Subcutaneous abdominal adipose tissue (tissue), 5 donors: ENCODE measurements around the gene TPPP3.
A peak's percentile ranks its signal among the peaks of the same experiment; 100 is the strongest.

Source experiments
- H3K27ac ChIP-seq: one replicate; pipeline ENCODE4 v1.7.0; 2013; ENCODE audit warnings: low read depth, mild to moderate bottlenecking, inconsistent platforms, low read length, moderate library complexity
- H3K27me3 ChIP-seq, 5 donors: one replicate each; pipeline ENCODE4 v1.7.0; 2013; ENCODE audit warnings: low read length in 5 of 5, inconsistent platforms in 1 of 5; ENCODE audit not compliant: control insufficient read depth in 5 of 5, insufficient read depth in 4 of 5
- H3K36me3 ChIP-seq, 5 donors: one replicate each; pipeline ENCODE4 v1.7.0; 2013; ENCODE audit warnings: low read length in 5 of 5; ENCODE audit not compliant: control insufficient read depth in 5 of 5, insufficient read depth in 5 of 5
- H3K4me1 ChIP-seq, 5 donors: one replicate each; pipeline ENCODE4 v1.7.0; 2013; ENCODE audit warnings: low read length in 5 of 5, mild to moderate bottlenecking in 3 of 5, moderate library complexity in 1 of 5; ENCODE audit not compliant: control insufficient read depth in 5 of 5, insufficient read depth in 5 of 5
- H3K4me3 ChIP-seq, 5 donors: one replicate each; pipeline ENCODE4 v1.7.0; 2013; ENCODE audit warnings: low read length in 5 of 5, low read depth in 1 of 5
- H3K9ac ChIP-seq, 5 donors: one replicate each; pipeline ENCODE4 v1.7.0; 2013; ENCODE audit warnings: low read length in 5 of 5, mild to moderate bottlenecking in 4 of 5, moderate library complexity in 3 of 5
- H3K9me3 ChIP-seq, 5 donors: one replicate each; pipeline ENCODE4 v1.7.0; 2013; ENCODE audit warnings: low read length in 5 of 5; ENCODE audit not compliant: control insufficient read depth in 5 of 5
- donor health status: healthy.
- donor health status: healthy.
- donor health status: healthy.
- donor health status: healthy.
- donor health status: healthy.

The TPPP3 gene

GRCh38 chr16:67433131-67433719, 39.9 kb upstream of the TPPP3 start:
- H3K4me3 ChIP-seq, result no peak overlapping the region

GRCh38 chr16:67432506-67432890, 39.2 kb upstream of the TPPP3 start:
- H3K27me3 ChIP-seq, result peaks cover 5 to 18% (median 10%) of the 10 kb centered on the region in 5 donors
- H3K36me3 ChIP-seq, result peaks cover 0 to 17% (median 13%) of the 10 kb centered on the region in 5 donors
- no peaks in the 10 kb centered on the region for H3K9me3 ChIP-seq
- no peak overlapping the region for H3K27ac ChIP-seq
- H3K4me3 ChIP-seq, result no peak overlapping the region
- no peak overlapping the region for H3K9ac ChIP-seq
- peaks cover 1 to 30% (median 28%) of the 10 kb centered on the region in 5 donors for H3K4me1 ChIP-seq

More at GRCh38 chr16:67433131-67433719, 39.9 kb upstream of the TPPP3 start:
- Histone ChIP-seq H3K27ac (no peak overlapping the region), H3K9ac (no peak overlapping the region), H3K4me1 (peaks cover 1 to 24% (median 23%) of the 10 kb centered on the region in 5 donors), H3K36me3 (peaks cover 0 to 24% (median 21%) of the 10 kb centered on the region in 5 donors), H3K9me3 (no peaks in the 10 kb centered on the region), H3K27me3 (peaks cover 0 to 13% (median 5%) of the 10 kb centered on the region in 5 donors)

- H3K27ac ChIP-seq, result no peak overlapping the region
- peaks cover 0 to 11% (median 8%) of the 10 kb centered on the region in 5 donors for H3K36me3 ChIP-seq
- H3K9me3 ChIP-seq, result no peaks in the 10 kb centered on the region
- peak overlapping the region in 3 of 5 donors; percentile 21 to 41 (median 25) for H3K9ac ChIP-seq
- peaks cover 5 to 21% (median 10%) of the 10 kb centered on the region in 5 donors for H3K27me3 ChIP-seq
- H3K4me1 ChIP-seq, result peaks cover 1 to 34% (median 28%) of the 10 kb centered on the region in 5 donors
- H3K4me3 ChIP-seq, result peak overlapping the region; percentile 27 to 63 (median 48)
These were observed 38.6 kb upstream of the TPPP3 start for GRCh38 chr16:67431775-67432505.

GRCh38 chr16:67430977-67431774, 37.9 kb upstream of the TPPP3 start, which contains the start of gene HSD11B2:
Gene HSD11B2, plus strand, starts transcription at chr16:67431121. Its CDS starts 128 bp downstream, at chr16:67431249.
- H3K27me3 ChIP-seq, result peaks cover 5 to 25% (median 14%) of the 10 kb centered on the region in 5 donors
- H3K4me1 ChIP-seq, result peaks cover 1 to 38% (median 28%) of the 10 kb centered on the region in 5 donors
- peak within 1 kb of the TSS in 3 of 5 donors; percentile 21 to 41 (median 25) for H3K9ac ChIP-seq
- H3K27ac ChIP-seq, result no peak within 1 kb of the TSS
- H3K36me3 ChIP-seq, result peaks cover 0 to 5% (median 2%) of the 10 kb centered on the region in 5 donors
- H3K4me3 ChIP-seq, result peak within 1 kb of the TSS; percentile 27 to 63 (median 50)
- no peaks in the 10 kb centered on the region for H3K9me3 ChIP-seq

- peak overlapping the region in 4 of 5 donors; percentile 27 to 63 (median 44) for H3K4me3 ChIP-seq
- peaks cover 10 to 32% (median 20%) of the 10 kb centered on the region in 5 donors for H3K27me3 ChIP-seq
- no peak overlapping the region for H3K27ac ChIP-seq
- H3K4me1 ChIP-seq, result peaks cover 1 to 42% (median 31%) of the 10 kb centered on the region in 5 donors
- H3K9ac ChIP-seq, result peak overlapping the region in 1 of 5 donors; percentile 5
- peaks cover 0 to 2% (median under 1%) of the 10 kb centered on the region in 5 donors for H3K36me3 ChIP-seq
- no peaks in the 10 kb centered on the region for H3K9me3 ChIP-seq
These were observed 37.2 kb upstream of the TPPP3 start for GRCh38 chr16:67430504-67430976.

- Histone ChIP-seq H3K4me1 (peaks cover 1 to 42% (median 27%) of the 10 kb centered on the region in 5 donors), H3K27ac (no peak overlapping the region), H3K9me3 (no peaks in the 10 kb centered on the region), H3K36me3 (no peaks in the 10 kb centered on the region), H3K4me3 (peak overlapping the region in 4 of 5 donors; percentile 27 to 63 (median 44)), H3K27me3 (peaks cover 12 to 37% (median 22%) of the 10 kb centered on the region in 5 donors), H3K9ac (peak overlapping the region in 1 of 5 donors; percentile 5)
These were observed 36.7 kb upstream of the TPPP3 start for GRCh38 chr16:67429799-67430503.

- no peak overlapping the region for H3K4me3 ChIP-seq
- H3K4me1 ChIP-seq, result peaks cover 1 to 47% (median 31%) of the 10 kb centered on the region in 5 donors
- H3K27me3 ChIP-seq, result peaks cover 12 to 44% (median 22%) of the 10 kb centered on the region in 5 donors
- no peak overlapping the region for H3K27ac ChIP-seq
- H3K36me3 ChIP-seq, result no peaks in the 10 kb centered on the region
- H3K9ac ChIP-seq, result no peak overlapping the region
- no peaks in the 10 kb centered on the region for H3K9me3 ChIP-seq
These were observed 35.9 kb upstream of the TPPP3 start for GRCh38 chr16:67429053-67429798.

- no peak overlapping the region for H3K27ac ChIP-seq
- H3K36me3 ChIP-seq, result no peaks in the 10 kb centered on the region
- H3K4me3 ChIP-seq, result no peak overlapping the region
- peaks cover 12 to 44% (median 22%) of the 10 kb centered on the region in 5 donors for H3K27me3 ChIP-seq
- no peak overlapping the region for H3K9ac ChIP-seq
- H3K9me3 ChIP-seq, result no peaks in the 10 kb centered on the region
- peaks cover 1 to 48% (median 31%) of the 10 kb centered on the region in 5 donors for H3K4me1 ChIP-seq
These were observed 34.9 kb upstream of the TPPP3 start for GRCh38 chr16:67428146-67428731.
